ENCODE results near the gene STX18.
"Not testable (repeated sequence)": the region's sequence is repeated elsewhere in the genome, so short reads cannot be mapped to it uniquely, and the experiment has no call there.

Gene STX18

DNA sequence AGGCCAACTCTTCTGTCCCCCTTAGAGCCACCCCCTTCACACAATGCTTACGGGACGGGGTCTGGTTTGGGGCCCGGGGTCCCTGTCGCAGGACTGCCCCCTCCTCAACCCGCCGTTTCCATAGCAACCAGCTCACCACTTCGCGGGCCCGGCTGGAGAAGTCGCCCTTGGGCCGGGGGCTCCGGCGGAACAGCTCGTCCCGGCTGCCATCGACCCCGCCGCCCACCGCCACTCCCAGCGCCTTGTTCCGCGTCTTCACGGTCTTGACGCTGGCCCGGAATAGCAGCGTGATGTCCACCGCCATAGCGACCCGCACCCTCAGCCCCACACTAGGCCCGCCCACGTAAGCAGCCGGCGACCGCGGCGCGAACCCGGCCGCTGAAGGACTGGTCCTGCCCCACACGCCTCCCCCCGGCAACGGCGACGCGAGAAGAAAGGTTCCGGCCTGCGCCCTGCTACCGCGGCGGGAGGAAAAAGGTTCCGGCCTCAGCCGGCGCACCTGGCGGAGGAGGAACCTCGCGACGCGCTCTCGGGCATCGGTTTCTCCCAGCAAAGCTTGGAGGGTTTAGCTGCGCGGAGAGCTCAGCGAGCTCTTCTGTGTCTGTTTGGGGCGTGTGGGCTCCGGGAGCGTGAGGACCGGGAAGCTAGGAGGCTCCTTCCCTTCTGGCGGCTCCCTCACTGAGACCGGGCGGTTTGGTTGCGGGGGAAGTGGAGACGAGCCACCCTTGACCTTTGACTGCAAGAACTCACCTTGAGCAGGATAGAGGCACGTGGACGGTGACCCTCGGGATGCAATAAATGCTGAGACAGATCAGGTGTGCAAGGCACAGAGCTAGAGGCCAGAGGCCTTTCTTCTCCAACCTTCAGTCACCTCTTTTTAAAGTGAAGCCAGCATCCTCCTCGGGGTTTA lies at the start of gene STX18:
Gene STX18, minus strand, starts transcription at position 388 of the 910 bp plus-strand sequence. Its CDS starts 84 bp downstream, at position 304.
- peak; percentile 71 to 84 (median 76) for DNase-seq (ENCODE audit: low read depth in 3 of 3)

DNA sequence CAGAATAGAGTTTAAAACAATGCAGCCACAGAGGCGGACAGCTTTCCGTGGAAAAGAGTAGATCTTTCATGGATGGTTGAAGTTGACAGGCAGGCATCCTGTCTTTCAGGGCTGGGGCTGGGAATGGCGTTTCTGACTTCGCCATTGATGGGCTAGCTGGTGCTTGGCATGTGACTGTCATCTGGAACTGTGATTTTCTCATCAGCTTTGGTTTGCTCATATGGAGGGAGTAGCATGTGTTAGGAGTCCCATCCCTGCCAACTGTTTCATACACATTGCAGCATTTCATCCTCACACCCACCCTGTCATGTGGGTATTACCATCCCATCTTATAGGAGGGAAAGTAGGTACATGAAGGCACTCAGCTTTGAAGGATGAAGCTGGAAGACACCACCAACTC lies 49.2 kb upstream of the STX18 start:
- no peak for DNase-seq (ENCODE audit: low read depth in 3 of 3)

DNA sequence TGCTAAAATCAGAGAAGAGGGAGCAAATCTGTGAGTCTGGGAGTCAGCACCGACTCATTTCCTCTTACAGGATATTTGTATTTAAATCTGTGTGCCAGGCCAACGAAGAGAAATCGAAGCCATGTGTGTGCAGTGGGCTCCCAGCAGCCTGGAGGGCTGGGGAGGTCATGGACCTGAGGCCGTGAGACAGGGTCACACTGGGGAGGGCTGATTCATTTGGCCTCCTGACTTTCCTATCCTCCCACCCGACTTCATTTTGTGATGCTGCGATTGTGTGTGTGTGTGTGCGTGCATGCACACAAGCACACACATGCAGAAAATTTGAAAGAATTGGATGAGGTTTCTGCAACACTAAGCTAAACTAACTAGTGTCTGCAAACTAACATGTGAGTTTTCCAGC lies 48.7 kb upstream of the STX18 start:
- DNase-seq (ENCODE audit: low read depth in 3 of 3) = no peak

DNA sequence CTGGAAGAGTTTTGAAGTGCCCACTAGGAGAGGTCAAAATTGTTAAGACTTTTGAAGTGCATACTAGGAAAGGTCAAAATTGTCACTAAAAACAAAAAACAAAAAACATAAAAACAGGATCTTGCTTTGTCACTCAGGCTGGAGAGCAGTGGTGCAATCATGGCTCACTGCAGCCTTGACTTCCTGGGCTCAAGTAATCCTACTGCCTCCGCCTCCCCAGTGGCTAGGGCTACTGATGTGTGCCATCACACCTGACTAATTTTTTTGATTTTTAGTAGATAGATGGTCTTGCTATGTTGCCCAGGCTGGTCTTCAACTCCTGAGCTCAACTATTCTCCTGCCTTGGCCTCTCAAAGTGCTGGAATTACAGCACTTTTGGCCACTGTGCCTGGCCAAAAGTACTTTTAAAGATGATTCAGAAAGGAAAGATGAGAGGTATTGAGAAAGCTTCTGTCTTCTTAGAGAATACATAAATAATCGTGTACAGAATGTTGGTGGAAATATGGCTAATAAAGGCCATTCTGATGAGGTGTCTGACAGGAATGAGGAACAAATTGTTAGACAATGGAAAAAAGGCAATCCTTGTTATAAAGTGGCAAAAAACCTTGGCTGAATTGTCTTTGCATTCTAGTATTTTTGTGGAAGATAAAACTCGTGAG lies 43.3 kb upstream of the STX18 start:
- DNase-seq (ENCODE audit: low read depth in 3 of 3) = no peak

DNA sequence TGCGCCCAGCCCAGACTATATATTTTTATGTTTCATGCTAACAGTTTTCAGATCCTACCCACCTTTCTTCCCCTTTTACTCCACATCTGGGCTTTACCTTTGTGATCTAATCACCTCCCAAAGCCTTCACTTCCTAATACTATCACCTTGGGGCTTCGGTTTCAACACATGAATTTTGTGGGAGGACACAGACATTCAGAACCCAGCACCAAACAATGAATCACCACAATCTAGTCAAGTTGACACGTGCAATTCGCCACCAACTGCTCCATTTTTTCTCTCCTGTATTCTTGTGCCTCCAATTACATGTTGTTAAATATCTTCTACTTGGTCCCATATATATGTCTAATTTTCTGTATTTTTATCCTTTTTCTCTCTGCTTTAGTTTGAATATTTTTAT lies 41.8 kb upstream of the STX18 start:
- DNase-seq (ENCODE audit: low read depth in 3 of 3) = no peak

DNA sequence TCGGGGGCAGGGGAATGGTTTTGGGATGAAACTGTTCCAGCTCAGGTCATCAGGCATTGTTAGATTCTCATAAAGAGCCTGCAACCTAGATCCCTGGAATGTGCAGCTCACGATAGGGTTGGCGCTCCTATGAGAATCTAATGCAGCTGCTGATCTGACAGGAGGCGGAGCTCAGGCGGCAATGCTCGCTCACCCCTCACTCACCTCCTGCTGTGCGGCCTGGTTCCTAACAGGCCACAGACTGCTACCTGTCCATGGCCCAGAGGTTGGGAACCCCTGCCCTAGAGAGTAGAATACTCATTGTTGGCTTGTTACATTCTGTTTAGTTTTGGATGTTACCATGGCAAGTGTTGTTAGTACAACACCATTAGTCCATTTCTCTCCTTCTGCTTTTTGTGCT lies 40.8 kb upstream of the STX18 start:
- DNase-seq (ENCODE audit: low read depth in 3 of 3) = no peak

DNA sequence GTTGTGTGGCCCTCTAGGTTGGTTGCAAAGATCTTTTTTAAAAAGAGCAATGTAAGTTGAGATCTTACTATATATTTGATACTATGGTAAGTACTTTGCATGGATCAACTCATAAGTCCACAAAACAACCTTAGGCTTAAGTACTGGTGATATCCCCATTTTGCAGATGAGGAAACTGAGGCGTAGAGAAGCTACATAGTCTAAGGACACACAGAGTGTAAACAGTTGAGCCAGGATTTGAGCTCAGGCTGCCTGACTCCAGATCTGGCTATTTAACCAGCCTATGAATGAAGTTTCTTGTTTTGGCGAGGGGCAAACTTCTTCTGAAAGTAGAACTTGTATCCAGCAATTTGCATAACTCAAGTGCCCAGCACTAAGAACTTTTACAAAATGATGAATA lies 38.6 kb upstream of the STX18 start:
- no peak for DNase-seq (ENCODE audit: low read depth in 3 of 3)

DNA sequence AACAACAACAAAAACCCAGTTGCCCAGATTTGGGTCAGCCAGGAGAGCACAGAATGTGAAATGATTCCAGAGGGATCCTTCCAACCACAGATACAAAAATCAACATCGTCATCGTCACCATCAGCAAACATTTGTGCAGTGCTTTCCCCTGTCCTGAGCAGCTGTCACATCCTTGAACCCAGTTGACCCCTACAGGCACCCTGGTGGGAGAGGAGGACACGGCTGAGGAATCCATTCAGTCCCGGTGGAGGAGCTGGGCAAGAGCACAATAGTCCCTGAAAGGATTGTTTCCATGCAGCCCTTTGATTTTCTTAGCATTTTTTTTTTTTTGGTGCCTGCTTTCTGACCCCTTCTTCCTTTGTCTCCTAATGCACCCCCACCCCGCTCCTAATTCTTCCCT lies 37.1 kb upstream of the STX18 start:
- DNase-seq (ENCODE audit: low read depth in 3 of 3) = no peak

DNA sequence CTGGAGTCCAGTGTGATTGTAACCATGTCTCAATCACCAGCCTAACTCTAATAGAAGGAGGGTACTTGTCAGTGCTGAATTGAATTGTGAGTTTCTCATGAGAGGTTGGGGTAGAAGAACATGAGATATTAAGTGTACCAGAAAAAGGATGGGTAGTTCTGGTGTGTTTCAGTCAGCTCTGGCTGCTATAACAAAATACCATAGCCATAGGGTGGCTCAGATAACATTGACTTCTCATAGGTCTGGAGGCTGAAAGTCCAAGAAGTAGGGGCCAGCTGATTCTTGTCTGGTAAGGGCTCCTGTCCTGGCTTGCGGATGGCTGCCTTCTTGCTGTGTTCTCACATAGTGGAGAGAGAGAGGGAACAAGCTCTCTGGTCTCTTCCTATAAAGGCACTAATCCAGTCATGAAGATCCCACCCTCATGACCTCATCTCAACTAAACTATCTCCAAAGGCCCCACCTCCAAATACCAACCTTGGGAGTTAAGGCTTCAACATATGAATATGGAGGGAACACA lies 35.6 kb upstream of the STX18 start:
- no peak for DNase-seq (ENCODE audit: low read depth in 3 of 3)

DNA sequence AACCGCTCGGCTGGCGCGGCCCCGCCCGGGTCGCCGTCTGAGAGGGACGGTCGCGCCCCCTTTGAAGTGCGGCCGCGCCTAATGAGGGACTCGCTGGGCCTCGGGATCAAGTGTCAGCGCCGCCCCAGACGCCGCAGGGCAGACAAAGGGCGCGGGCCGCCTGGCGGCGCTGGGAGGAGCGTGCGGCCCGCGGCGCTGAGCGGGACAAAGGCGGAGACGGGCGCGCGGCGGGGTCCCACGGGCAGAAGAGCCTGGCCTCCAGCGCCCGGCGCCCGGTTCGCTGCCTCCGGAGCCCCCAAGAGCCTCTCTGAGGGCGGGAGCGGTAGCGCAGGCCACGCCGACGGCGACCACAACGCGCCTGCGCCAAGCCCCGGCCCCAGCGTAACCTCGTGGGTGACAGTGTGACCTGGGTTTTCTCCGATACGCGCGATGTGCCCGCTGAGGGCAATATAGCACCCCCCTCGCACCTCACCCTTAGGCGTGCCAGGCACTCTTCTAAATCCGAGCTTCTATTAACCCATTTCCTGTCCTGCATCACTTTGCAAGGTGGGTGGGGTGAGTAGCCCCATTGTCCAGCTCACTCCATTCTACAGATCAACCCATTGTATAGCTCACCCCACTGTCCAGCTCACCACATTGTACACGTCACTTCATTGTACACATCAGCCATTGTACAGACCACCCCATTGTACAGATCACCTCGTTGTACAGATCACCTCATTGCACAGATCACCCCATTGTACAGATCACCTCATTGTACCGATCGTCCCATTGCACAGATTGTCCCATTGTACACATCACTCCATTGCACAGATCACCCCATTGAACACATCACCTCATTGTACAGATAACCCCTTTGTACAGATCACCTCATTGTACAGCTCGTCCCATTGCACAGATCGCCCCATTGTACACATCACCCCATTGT lies 33.7 kb upstream of the STX18 start:
- DNase-seq (ENCODE audit: low read depth in 3 of 3) = peak; percentile 17 to 54 (median 21)

DNA sequence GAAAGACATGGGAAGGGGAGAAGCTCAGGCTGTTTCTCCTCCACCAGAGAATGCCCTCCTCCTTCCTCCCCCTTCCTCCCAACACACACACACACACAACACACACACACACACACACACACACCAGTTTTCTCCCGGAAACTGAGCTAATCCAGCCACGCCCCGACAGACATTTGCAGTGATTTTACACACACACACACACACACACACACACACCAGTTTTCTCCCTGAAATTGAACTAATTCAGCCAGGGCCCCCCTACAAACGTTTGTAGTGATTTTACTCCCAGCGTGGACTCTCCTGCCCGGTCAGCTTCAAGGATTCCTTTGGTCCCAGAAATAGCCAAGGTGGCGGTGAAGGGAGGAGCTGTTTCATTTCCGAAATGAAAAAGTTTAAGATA lies 32.9 kb upstream of the STX18 start:
- no peak for DNase-seq (ENCODE audit: low read depth in 3 of 3)

DNA sequence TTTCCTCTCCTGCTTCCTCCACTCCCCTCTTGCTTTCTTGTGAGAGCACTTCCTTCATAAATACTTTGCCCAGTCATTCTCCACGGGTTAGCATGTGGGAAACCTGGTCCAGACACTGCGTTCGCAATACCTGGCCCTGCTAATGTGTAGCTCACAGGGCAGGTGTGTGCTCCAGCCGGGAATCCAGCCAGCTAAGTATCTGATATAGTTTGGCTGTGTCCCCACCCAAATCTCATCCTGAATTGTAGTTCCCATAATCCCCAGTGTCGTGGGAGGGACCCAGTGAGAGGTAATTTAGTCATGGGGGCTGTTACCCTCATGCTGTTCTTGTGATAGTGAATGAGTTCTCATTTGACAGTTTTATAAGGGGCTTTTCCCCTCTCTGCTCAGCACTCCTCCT lies 32.2 kb upstream of the STX18 start:
- DNase-seq (ENCODE audit: low read depth in 3 of 3) = no peak

DNA sequence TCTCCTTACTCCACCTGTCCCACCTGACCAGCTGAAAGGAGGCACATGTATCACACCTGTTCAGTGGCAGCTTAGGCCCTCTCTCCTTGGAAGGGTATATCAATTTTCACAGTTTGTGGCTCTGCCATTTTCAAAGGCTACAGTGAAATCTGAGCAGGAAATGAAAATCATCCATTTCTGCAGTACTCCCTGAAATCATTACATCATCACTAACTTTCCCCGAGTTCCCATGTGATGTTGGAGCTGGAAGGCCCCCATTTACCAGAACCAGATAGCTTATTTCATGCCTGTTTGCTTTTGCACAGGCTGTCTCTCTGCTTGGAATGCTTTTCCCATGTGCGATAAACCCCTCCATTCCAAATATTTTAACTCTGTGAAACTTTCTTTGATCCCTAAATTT lies 31.0 kb upstream of the STX18 start:
- no peak for DNase-seq (ENCODE audit: low read depth in 3 of 3)

DNA sequence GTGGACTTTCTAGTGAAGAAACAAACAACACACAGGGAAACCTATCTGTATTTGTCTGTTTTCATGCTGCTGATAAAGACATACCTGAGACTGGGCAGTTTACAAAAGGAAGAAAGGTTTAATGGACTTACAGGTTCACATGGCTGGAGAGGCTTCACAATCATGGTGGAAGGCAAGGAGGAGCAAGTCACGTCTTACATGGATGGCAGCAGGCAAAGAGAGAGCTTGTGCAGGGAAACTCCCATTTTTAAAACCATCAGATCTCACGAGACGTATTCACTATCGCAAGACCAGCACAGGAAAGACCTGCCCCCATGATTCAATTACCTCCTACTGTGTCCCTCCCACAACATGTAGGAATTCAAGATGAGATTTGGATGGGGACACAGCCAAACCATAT lies 28.0 kb upstream of the STX18 start:
- not testable (repeated sequence) for DNase-seq (ENCODE audit: low read depth in 3 of 3)

DNA sequence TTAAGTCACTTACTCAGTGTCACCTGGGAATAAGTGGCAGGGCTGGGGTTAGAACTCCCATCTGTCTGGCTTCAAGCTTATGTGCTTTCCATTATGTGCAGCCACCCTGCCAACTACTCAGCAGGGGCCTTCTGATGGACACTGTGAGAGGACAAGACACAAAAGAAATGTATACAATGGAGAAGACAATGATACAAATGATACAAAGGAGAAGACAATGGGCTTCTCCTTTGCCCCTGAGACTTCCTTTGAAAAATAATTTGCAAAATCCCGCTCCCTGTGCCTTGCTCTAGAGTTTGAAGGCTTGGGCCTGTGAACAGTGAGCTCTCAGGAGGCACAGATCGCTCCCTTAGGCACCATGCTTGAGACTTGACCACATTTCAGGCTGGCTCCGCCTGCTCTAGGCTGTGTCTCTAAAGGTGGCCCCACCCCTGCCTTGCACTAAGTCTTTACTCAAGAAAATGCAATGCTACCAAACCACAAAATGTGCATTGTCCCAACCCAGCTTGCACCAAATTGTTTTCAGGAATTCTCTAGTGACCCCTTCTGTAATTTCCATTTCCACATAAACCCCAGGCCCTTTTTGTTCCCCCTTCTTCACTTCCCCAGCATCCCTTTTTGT lies 27.1 kb upstream of the STX18 start:
- no peak for DNase-seq (ENCODE audit: low read depth in 3 of 3)

DNA sequence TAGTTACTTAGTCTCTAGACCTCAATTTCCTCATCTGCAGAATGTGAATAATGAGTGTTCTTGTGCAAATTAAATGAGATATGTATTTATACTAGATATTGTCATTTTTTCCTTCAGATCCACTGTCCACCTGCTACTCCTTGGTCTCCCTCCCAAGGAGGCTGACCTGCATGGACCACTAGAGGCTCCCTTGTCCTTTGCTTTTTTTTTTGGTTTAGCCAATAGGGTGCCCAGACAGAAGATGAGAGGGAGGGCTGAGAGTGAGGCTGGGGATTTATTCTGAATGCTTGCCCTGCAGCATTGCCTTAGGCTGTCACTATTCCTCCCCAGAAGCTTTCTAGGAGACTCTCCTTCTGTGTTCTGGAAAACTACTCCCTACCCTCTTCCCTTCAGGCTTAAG lies 24.5 kb upstream of the STX18 start:
- not testable (repeated sequence) for DNase-seq (ENCODE audit: low read depth in 3 of 3)

DNA sequence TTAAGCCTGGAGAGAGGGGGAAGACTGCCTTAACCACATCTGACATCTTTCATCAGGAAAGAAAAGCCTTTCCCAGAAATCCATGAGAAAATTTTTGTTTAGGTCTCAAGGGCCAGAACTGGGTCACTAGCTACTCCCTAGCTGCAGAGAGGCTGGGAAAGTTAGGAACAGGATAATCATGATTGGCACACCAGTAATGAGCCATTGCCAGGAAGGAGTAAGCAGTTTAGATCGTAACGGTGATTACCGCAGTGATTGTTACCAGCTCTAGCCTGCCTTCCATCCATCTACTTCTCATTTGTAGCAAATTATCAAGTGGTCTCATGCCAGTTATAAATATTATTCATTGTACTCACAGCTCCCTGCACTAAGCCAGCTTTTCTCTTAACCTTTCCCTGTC lies 22.7 kb upstream of the STX18 start:
- DNase-seq (ENCODE audit: low read depth in 3 of 3) = no peak

DNA sequence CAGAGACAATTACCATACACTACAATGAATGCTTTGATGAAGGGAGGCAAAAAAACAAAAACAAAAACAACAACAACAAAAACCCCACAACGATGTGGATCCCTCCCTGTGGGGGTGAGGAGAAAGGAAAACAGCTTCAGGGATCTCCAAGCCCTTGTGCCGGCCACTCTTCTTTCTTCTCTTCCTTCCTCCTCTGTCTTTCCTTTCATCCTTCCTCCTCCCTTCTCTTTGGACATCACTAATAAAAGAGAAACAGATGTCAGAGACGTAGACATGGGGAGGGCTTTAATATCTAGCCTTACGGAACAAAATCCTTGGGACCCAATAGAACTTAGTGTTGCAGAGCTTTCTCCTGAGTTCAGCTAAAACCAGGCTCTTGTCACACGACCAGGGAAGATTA lies 18.8 kb upstream of the STX18 start:
- DNase-seq (ENCODE audit: low read depth in 3 of 3) = no peak

DNA sequence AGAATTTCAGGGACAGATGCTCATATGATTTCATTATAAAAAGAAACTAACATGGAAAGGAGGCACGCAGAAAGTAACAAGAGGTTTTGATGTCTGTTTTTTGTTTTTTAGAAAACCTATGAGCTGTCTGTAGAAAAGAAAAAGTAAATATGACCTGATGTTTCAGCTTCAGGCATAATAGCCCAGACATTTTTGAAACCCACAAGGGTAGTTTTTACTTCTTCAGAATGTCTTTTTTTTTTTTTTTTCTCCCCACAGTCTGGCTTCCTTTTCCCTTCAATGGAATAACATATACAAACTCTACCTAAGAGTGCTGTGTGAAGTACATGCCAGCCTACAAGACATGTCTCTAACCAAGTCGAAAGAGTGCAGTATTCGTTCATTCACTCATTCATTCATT lies 18.3 kb upstream of the STX18 start:
- DNase-seq (ENCODE audit: low read depth in 3 of 3) = no peak

DNA sequence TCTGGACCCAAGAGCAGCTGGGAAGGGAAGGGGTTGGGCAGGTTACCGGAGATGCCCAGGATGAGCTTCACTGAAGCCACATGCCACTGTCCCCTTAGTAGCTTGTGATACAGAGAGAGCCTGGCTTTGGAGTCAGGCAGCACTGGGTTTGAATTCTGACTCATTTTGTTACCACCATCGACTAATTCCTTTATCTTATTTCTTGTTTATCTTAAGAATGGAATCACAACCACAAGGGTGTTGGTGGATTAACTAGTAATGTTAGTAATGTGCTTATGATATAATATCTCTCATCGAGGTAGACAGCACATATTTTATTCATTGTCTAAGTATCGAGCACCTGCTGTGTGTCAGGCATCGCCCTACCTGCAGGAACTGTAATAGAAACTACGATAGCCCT lies 17.7 kb upstream of the STX18 start:
- no peak for DNase-seq (ENCODE audit: low read depth in 3 of 3)

DNA sequence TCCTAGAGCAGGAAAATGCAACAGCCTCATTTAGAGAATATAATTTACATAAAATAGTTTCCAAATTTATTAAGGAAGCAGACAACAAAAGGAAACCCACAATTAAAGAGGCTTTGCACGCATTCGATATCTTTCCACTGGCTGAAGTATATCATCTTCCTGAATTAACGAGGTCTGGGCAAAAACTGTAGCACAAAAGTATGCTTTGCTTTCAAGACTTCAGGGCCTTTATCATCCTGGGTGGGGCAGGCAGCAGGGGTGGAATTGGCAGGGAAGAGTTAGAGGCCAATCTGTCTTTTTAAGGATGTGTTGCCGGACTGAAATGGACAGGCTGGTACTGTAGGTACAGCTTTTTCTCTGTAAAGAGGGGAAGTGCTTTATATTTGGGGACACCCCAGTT lies 17.0 kb upstream of the STX18 start:
- DNase-seq (ENCODE audit: low read depth in 3 of 3) = no peak

DNA sequence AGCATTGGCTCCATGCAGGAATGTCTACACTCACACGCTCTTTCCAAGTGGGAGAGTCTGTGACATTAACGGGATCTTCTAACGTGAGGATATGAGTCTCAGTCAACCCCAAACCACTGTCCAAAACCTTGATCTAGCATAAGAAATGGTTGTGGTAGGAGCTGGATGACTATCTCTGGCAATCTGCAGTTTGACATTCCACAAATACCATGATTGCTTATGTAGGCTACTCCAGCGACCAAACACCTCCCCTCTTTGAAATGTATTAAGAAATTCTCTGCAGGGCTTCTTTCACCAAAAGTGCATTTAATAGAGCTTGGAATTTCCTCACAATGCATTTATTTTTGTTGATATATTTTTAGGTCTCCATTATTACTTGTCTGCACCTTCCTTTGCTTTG lies 14.1 kb upstream of the STX18 start:
- no peak for DNase-seq (ENCODE audit: low read depth in 3 of 3)

All from stimulated activated CD4-positive, alpha-beta T cell treated with anti-CD3 and anti-CD28 coated beads, TNF-alpha, amount 100 ng/mL, for 48 hours (primary cell).